ENCODE results near the gene ITPRID2.

The ITPRID2 gene

DNA sequence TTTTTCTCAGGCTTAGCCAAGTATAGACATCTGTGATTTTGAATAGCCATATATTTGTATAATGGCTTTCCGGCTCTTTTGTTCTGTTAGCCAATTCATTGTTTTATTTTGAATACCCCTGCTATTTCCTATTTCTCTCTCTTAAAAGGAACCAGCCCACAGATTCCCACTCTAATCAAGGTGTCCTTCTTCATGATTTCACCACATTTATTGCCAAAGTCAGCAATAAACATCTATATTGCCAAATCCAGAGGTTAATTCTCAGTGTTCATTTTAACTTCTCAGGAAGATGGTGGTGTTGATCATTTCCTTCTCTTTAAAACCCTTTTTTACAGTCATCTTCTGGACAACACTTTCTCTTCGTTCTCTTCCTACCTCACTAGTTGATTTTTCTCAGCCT lies 13.1 kb upstream of the ITPRID2 start:
- no peak for DNase-seq (ENCODE audit: low read depth, low spot score)
- H3K27ac ChIP-seq, result no peak overlapping the region

DNA sequence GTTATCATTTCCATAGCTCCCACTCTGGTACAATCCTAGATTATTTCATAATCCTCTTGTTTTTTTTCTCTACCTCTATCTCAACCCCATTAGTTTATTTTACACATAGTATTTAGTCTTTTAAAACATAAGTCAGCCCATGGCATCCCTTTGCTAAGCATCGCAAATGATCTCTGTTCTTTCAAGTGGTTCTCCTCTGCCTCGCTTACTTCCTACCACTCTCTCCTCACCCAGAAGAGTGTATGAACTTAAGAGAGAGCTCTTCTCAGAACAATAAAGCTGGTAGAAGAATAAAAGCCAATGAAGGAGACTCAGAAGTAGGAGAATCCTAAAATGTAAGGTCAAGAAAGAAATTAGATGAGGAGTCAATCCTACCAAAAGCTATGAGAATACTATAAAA lies 12.2 kb upstream of the ITPRID2 start:
- H3K27ac ChIP-seq, result no peak overlapping the region
- DNase-seq (ENCODE audit: low read depth, low spot score), result no peak

DNA sequence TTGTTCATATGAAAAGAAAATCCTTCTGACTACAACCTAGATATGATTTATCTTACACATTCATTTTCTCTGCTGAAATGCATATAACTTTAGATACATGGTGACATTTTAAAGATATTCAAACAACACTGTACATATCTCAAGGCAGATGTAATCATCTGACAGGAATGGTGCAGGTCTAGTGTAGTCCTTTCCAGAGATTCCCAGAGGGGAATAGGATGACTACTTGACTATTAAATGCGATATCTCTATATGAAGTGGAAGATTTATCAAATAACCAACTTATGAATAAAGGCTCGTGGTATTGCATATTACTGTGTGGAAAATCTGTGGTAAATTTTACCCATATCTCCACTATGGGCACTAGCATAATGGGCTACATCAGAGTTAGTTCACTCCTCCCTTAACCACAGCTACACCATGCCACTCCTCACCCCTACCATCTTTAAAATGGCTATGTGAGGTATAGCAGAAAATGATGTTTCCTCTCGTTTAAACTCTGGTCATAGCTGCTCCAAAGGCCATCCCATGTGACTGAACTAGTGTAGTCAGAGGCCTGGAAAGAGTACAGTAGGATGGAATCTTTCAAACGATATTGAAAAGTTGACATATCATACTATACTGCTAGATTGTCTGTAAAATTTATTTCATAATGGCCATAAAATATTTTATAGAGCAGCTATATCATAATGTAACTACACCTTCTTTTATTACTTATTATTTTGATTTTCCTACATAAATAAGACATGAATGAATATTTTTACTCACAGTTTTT lies 9.1 kb upstream of the ITPRID2 start:
- no peak for DNase-seq (ENCODE audit: low read depth, low spot score)
- H3K27ac ChIP-seq, result no peak overlapping the region

DNA sequence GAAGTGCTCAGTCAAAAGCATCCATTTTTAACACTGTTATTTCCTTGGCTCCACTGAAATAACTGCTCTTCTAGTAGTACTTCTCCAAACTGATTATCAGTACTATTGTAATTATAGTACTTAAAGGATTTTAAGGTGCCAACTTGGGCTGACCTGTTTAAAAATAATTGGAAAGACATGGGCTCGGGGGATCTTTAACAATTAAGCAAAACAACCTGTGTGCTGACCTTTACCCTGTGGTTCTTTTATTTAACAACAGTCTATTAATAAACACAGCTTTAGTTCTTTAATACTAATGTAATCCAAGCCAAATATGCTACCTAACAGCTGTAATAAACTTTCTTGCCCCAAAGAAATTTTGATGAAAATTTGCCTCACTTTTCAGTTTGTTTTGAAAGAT lies 6.9 kb upstream of the ITPRID2 start:
- no peak for DNase-seq (ENCODE audit: low read depth, low spot score)
- H3K27ac ChIP-seq, result no peak overlapping the region

DNA sequence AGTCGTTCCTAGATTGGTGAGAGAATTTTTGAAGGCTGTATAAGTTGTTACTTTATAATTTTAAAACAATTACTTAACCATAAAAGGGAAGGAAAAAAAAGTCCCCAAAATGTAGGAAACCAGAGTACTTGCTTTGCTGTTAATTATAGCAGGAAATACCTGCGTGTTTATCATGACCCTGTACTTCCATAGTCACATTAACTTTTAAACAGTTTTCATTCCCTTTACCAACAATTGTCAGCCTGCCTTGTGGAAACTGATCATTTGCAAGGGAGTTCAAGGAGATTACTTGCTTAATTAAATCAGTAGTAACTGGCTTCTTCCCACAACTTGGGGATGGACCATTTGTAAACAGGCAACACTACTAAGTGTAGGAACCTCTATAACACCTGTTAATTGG lies 6.4 kb upstream of the ITPRID2 start:
- no peak overlapping the region for H3K27ac ChIP-seq
- DNase-seq (ENCODE audit: low read depth, low spot score), result no peak

DNA sequence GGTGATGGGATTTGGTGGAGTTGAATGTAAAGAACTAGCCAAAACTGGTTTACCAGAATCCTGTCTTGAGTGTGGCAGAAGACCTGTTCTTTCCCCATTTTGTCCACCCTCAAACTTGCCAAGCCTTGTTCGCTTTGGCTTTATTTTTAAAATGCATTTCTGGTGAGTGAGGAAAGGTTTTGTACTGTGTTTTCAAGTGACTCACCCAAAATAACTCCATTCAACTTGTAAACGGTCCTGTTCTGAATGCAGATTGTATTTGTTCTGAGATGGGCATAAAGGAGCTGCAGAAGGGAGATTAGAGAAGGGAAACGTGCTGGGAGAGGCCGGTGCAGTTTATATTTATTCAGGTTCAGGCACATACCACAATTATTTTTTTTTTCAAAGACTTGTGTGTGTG lies 5.3 kb upstream of the ITPRID2 start:
- no peak for DNase-seq (ENCODE audit: low read depth, low spot score)

DNA sequence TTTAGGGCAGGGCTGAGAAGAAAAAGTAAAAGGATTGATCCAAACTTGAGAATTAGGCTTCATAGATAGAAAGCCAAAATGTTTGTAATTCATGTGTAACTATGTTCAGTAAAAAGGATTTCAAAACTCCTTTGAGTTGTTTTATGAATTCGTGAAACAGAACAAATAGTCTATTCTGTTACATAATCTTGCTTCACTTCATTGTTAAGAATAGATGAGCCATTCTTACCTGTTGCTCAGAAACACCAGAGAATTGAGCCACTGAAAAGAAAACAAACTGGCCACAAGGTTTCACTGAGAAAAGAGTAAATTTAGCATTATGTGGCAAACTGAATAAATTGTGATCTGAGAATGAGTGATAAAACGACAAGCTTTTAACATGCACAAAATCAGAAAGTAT lies 4.5 kb upstream of the ITPRID2 start:
- peak overlapping the region; percentile 37 for H3K27ac ChIP-seq
- no peak for DNase-seq (ENCODE audit: low read depth, low spot score)

More for the DNA sequence above, 5.3 kb upstream of the ITPRID2 start:
- H3K27ac ChIP-seq, result peak overlapping the region; percentile 37

DNA sequence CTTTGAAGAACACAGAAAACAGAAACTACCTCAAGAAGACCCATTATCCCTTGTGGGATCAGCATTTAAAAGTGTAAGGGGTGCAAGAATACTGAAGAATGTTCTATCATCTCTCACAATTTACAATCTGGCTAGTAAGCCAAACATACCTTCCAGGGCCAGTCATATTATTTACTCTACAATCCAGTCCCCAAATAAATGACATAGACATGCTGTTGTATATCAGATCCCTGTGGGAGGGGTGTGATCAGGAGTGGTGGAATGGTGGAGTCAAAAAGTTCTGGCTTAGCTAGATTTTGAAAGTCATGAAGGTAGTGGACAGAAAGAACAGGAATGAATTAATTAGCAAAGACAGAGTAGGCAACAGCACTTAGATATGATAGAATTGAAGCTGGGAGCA lies 1.8 kb upstream of the ITPRID2 start:
- H3K27ac ChIP-seq, result no peak overlapping the region

DNA sequence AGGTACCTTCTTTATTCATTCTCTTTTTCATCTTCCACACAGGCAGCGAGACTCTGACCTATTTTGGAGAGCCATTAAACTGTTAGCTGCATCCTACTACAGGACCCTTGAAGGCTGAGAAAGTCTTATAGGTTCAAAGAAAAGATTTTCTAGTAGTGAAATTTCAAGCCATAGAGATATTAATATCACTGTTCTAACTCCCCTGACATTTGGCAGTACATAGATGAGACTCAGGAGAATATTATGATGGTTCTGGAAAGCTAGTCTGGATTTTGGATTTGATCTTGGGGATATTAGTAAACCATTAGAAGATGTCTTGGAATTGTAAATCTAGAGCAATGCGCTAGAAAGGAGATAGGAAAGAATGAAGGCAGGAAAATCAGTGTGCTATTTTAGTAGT lies 1.3 kb upstream of the ITPRID2 start:
- no peak for DNase-seq (ENCODE audit: low read depth, low spot score)
- H3K27ac ChIP-seq, result peak overlapping the region; percentile 93

More for the DNA sequence above, 1.8 kb upstream of the ITPRID2 start:
- no peak for DNase-seq (ENCODE audit: low read depth, low spot score)

DNA sequence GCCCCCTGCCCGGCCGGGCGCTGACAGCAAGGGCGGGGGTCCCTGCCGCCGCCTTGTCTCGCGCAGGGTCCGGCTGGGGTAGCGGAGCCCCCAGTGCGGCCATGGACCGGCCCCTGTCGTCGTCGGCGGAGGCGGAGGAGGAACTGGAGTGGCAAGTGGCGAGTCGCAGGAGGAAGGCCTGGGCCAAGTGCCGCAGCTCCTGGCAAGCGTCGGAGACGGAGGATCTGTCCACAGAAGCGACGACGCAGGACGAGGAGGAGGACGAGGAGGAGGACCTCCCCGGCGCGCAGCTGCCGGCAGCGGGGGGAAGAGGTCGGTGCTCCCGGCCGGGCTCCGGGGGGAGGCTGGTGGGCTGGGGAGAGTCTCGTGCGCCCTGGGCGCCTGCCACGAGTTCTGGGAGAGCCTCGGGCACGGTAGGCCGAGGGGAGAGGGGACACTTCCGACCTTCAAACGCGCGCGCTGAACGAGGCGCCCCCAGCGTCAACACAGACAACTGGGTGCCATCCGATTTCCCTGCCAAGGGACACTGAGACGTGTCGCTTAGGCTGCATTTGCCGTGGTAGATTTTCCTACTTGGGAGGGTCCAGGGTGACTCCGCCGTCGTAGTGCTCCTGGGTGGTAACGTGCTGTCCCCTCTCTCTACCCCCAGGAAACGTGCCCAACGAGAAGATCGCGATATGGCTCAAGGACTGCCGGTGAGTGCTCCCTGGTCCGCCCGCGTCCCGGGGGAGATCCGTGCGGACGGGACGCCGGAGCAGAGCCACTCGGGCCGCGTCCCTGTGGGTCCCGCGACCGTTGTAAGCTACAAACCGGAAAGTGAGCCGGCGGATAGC lies 652 bp downstream of the ITPRID2 start:
- H3K27ac ChIP-seq, result peak overlapping the region; percentile 93
- no peak for DNase-seq (ENCODE audit: low read depth, low spot score)

DNA sequence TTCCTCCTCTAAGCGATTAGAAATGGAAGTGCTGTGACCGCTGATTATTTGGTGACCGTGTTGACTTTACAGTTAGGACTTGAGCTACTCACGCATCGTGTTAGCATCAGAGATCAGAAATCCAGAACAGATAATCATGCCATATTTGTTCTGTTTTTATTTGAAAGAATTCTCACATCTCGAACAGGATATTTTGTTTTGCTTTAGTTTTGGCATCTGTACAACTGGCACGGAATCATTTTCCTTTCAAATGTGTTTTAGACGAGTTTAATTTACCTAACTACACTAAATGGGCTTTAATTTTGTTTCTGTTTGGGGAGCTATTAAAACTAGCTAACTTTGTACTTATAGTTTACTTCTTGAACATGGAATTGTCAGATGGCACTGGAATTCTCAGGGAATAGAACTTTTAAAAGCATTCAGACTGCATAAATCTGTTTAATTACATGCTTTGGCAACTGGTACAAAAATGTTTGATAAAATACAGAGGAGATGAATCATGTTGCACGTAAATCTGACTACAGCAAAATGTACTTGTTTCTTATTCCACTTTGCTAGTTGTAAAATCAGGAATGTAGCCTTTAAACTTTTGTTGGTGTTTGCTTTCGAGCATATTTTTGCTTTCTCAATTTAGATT lies 1.4 kb downstream of the ITPRID2 start:
- DNase-seq (ENCODE audit: low read depth, low spot score), result no peak
- H3K27ac ChIP-seq, result peak overlapping the region; percentile 93

DNA sequence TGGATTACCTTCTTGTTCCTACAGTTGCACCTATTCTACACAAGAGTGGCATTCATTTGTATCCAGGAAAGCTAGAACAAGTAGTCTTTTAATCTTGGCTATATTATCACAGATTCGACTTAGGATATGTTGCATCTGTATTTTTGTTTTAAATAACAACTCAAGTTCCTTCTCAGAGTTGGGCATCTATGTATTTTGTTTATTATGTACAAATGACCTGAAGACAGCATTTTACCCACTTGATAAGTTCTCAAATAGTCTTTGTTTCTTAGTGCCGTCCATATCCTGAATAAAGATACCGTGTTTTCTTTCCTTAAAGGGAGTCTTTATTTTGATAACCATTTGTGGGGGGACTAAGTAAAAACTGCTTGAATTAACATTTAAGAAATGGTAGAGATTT lies 2.9 kb downstream of the ITPRID2 start:
- peak overlapping the region; percentile 93 for H3K27ac ChIP-seq
- no peak for DNase-seq (ENCODE audit: low read depth, low spot score)

DNA sequence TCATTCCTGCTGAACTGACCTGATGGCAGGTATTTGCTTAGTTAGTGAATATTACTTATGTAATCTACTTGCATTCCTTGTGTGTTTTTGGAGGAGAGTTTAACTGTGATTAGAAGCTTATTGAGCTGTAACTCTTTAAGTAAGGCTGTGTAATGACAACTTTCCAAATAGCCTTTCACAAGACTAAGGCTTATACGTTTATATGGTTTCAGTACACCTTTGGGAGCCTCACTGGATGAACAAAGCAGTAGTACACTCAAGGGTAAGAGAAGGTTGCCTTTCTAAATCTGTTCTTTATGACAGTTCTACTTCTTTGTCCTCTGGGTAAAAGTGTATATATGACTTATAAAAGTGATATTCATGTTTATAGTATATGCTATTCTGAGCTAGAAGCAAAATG lies 4.3 kb downstream of the ITPRID2 start:
- H3K27ac ChIP-seq, result no peak overlapping the region
- DNase-seq (ENCODE audit: low read depth, low spot score), result no peak

DNA sequence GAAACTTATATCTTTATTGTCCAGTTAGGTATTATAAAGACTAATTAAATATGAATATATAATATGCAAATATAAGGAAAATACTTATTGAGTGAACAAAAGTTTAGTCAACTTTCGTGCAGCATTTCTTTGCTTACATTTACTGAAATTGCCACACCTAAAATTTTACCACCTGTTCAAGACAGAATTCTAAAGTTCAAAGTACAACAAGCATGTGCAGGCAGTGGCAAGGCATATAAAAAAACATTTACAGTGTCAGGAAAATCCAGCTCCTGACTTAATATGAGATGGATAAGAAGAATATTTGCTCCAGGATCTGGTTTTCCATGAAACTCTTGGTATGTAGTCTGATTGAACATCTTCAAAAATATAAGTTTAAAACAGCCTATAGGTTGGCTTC lies 4.8 kb downstream of the ITPRID2 start:
- no peak overlapping the region for H3K27ac ChIP-seq
- DNase-seq (ENCODE audit: low read depth, low spot score), result no peak

DNA sequence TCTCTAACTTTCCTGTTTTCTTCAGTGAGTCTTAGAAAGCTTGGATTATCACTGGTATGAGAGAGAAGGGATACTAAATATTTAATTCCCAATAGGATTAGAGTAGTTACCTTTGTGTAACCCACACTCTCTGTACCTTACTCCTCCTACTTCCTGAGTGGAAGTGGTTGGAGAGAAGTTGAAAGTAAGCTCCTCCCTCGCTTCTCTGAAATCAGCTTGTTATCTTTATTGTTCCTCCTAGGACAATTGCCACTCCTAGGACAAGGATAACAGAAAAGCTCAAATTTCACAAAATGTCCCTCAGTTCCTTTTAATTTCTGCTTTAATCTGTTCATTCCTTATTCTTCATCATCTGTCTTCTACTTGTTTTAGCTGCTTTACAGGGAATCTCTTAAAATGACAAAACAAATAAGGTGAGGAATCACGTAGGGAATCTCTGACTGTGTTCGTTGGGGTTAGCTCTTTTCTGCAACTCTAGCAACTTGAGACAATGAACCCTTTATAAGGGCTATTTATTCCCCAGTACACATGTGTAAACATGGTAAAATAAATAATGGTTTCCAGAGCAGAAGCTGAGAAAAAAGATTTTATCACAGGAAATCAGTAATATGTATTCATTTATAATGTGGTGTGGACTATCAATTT lies 8.6 kb downstream of the ITPRID2 start:
- H3K27ac ChIP-seq, result no peak overlapping the region
- no peak for DNase-seq (ENCODE audit: low read depth, low spot score)

DNA sequence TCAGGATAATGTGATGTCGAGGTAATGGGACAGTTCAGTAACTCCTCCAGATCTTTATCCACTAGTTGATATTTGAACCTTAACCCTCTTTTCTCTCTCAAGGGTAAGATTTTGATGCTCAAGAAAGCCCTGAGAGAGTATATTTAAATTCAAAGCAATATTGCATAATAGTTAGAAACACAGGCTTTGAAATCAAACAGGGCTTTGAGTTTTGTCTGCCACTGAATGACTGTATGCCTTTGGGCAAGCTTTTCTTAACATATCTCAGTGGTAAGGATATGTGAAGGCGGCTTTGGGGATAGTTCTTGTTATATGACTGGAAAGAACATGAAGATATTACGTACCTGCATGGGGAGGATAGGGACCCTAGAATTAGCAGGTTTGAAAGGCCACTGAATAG lies 11.1 kb downstream of the ITPRID2 start:
- DNase-seq (ENCODE audit: low read depth, low spot score), result no peak
- H3K27ac ChIP-seq, result no peak overlapping the region

DNA sequence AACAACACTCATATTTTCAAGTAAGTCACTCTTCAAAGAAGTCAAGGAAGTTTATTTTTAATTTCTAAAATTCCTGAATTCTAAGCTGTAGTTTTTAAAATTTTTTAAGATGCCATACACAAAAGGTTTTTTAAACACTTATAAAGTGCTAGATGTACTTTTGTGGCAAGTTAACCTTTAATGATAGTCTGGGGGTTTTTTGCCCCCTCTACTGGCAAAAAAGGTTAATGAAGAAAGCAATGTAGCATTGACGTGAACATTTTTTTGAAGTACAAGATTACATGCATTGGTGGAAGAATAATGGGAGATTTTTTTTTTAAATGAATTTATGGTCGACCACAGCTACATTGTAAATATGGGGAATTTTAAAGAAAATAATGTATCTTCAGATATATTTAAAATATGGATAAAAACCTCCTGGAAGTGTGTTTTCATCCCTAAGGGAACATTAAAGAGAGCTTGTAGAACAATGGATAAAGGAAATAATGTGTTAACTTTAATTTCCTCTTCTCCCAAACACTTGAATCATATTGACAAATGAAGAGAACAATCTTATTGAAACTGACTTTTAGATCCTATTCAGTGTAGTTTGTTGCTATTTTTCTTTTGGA lies 12.6 kb downstream of the ITPRID2 start:
- no peak for DNase-seq (ENCODE audit: low read depth, low spot score)
- H3K27ac ChIP-seq, result no peak overlapping the region

DNA sequence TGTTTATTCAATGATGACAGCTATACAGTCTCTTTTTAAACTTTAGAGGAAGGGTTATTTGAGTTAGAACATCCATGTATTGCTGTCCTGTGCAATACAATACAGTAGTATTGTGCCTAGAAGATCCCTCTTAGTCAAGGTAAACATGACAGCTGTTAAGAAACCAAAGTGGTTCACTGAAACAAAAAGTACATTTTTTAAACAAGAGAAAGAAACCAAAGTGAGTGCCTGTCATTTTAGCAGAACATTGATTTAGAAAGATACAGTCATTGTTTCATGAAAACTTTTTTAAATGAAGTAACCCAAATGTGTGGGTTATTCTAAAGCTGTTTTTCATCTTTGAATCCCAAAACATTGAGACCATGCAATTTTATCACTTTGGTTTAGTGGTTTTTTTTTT lies 15.5 kb downstream of the ITPRID2 start:
- no peak for DNase-seq (ENCODE audit: low read depth, low spot score)
- no peak overlapping the region for H3K27ac ChIP-seq

DNA sequence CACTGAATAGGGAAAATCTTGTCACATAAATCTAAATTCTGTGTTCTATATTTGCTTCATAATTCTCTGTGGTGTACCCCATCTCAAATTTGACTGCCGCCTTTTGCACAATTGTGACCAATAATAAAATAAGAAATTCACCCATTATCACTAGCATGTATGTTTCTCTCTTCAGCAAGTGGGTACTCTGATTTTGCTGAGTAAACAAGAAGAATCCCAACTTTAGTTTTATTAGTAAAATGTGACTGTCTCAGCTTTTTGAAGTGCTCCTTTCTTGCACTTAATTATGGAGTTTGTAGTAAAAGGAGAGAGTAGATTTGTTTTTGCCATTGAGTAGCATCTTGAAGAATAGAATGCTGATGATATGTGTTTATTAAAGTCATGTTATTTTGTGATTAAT lies 16.1 kb downstream of the ITPRID2 start:
- no peak overlapping the region for H3K27ac ChIP-seq
- DNase-seq (ENCODE audit: low read depth, low spot score), result no peak
